Stimulated activated CD4-positive, alpha-beta T cell treated with anti-CD3 and anti-CD28 coated beads, Interleukin-12 subunit alpha, Interleukin-12 subunit beta, amount 100 ng/mL, for 4 hours (primary cell): ENCODE measurements around the gene MAP4K5.
A peak's percentile ranks its signal among the peaks of the same experiment; 100 is the strongest.
"Not testable (repeated sequence)": the region's sequence is repeated elsewhere in the genome, so short reads cannot be mapped to it uniquely, and the experiment has no call there.

Source experiments
- DNase-seq: peaks from one replicate; pipeline ENCODE4 v3.0.0-alpha.2; 2020

MAP4K5 gene

GRCh38 chr14:50532502-50533240, at the start of gene MAP4K5:
TSS of gene MAP4K5 (minus strand) at chr14:50532569. CDS start at chr14:50532049, 520 bp downstream.
- peak; percentile 88 for DNase-seq

- DNase-seq: no peak
These were observed 46.1 kb upstream of the MAP4K5 start for GRCh38 chr14:50578433-50578832.

GRCh38 chr14:50577982-50578381, 45.6 kb upstream of the MAP4K5 start:
- DNase-seq: no peak

- no peak for DNase-seq
These were observed 43.4 kb upstream of the MAP4K5 start for GRCh38 chr14:50575769-50576168.

GRCh38 chr14:50573862-50574261, 41.5 kb upstream of the MAP4K5 start:
- no peak for DNase-seq

GRCh38 chr14:50569714-50570274, 37.4 kb upstream of the MAP4K5 start:
- no peak for DNase-seq

- no peak for DNase-seq
These were observed 30.5 kb upstream of the MAP4K5 start for GRCh38 chr14:50562841-50563240.

- DNase-seq: peak; percentile 64
These were observed 28.5 kb upstream of the MAP4K5 start for GRCh38 chr14:50560931-50561285.

- DNase-seq: peak; percentile 31
These were observed 27.9 kb upstream of the MAP4K5 start, which contains the start of gene ATL1 for GRCh38 chr14:50559990-50560930. TSS of gene ATL1 (plus strand) at chr14:50560145. CDS start at chr14:50560266, 121 bp downstream.

GRCh38 chr14:50552796-50553195, 20.4 kb upstream of the MAP4K5 start:
- not testable (repeated sequence) for DNase-seq

GRCh38 chr14:50551877-50552276, 19.5 kb upstream of the MAP4K5 start:
- no peak for DNase-seq

- no peak for DNase-seq
These were observed 17.9 kb upstream of the MAP4K5 start for GRCh38 chr14:50550294-50550693.

- DNase-seq: no peak
These were observed 13.2 kb upstream of the MAP4K5 start for GRCh38 chr14:50545618-50546017.

- DNase-seq: no peak
These were observed 12.5 kb upstream of the MAP4K5 start for GRCh38 chr14:50544911-50545310.

GRCh38 chr14:50542941-50543418, 10.6 kb upstream of the MAP4K5 start:
- no peak for DNase-seq

GRCh38 chr14:50541159-50541567, 8.8 kb upstream of the MAP4K5 start:
- no peak for DNase-seq

GRCh38 chr14:50539051-50539450, 6.7 kb upstream of the MAP4K5 start:
- no peak for DNase-seq

- not testable (repeated sequence) for DNase-seq
These were observed 5.7 kb upstream of the MAP4K5 start for GRCh38 chr14:50538034-50538433.

- DNase-seq: no peak
These were observed 2.6 kb upstream of the MAP4K5 start for GRCh38 chr14:50534997-50535396.

GRCh38 chr14:50534416-50534815, 2.0 kb upstream of the MAP4K5 start:
- DNase-seq: no peak

GRCh38 chr14:50533806-50534205, 1.4 kb upstream of the MAP4K5 start:
- DNase-seq: no peak

GRCh38 chr14:50533241-50533705, 904 bp upstream of the MAP4K5 start:
- DNase-seq: no peak
